ENCODE measurements around the gene ANKRD16. TPM values are rescaled to one million over a fixed set of nuclear protein-coding genes. Genes with fewer than 3 reads are reported as not detected.

The ANKRD16 gene
- total and polyA plus RNA-seq, 2 of the 8 experiments (the other 6 are each of a cell fraction or from before 2014, with no cell fraction given), result 8.2 to 12.7 TPM

- Histone ChIP-seq H3K23ac (ENCODE audit: insufficient read length) (no peak overlapping the region), H3K27ac (ENCODE audit: low read depth, low read length) (no peak overlapping the region), H3K9me3 (ENCODE audit: insufficient read depth in 2 of 2, low read depth in 1 of 2, low read length in 1 of 2) (no peaks in the 10 kb centered on the region), H3K14ac (ENCODE audit: insufficient read length) (no peak overlapping the region), H3K23me2 (ENCODE audit: low read depth, low read length) (peaks cover 4% of the 10 kb centered on the region), H4K5ac (ENCODE audit: insufficient read length, low read depth, low read length) (no peak overlapping the region), H3K4me1 (replicated peaks in 1 of 4; ENCODE audit: control insufficient read depth in 3 of 4, insufficient read depth in 4 of 4, low read length in 3 of 4) (peaks cover 0 to 3% (median 0%) of the 10 kb centered on the region in 4 experiments; a peak in 1 of 7 replicates), H3K4me2 (ENCODE audit: insufficient read depth in 1 of 2, low read depth in 2 of 2, low read length in 2 of 2) (no peak overlapping the region), H2AFZ (ENCODE audit: low read length) (no peak overlapping the region), H3K4me3 (ENCODE audit: extremely low read depth in 1 of 4, insufficient read depth in 2 of 4, low read depth in 3 of 4, low read length in 4 of 4) (no peak overlapping the region), H4K20me1 (replicated peaks in 1 of 2; ENCODE audit: control insufficient read depth in 1 of 2, insufficient read depth in 2 of 2, low read length in 2 of 2) (peaks cover 0 to 2% of the 10 kb centered on the region in 2 experiments), H3K4ac (replicated peaks; ENCODE audit: insufficient read length, low read depth, low read length) (no peak overlapping the region), H3K18ac (ENCODE audit: extremely low read depth, low read length) (no peak overlapping the region), H4K8ac (ENCODE audit: extremely low read depth, insufficient read depth, low read length) (no peak overlapping the region), H3K36me3 (ENCODE audit: control insufficient read depth in 2 of 4, insufficient read depth in 4 of 4, low read length in 3 of 4) (no peaks in the 10 kb centered on the region), H2BK12ac (ENCODE audit: low read depth, low read length) (no peak overlapping the region), H3K79me1 (ENCODE audit: low read depth, low read length) (no peaks in the 10 kb centered on the region), H2BK15ac (ENCODE audit: low read length) (no peak overlapping the region), H3K9ac (replicated peaks in 1 of 4; ENCODE audit: extremely low read depth in 1 of 4, low read depth in 3 of 4, low read length in 3 of 4) (no peak overlapping the region), H3K27me3 (replicated peaks in 1 of 4; ENCODE audit: control insufficient read depth in 3 of 4, extremely low read depth in 1 of 4, insufficient read depth in 3 of 4, low read length in 3 of 4) (no peaks in the 10 kb centered on the region), H3K79me2 (ENCODE audit: control insufficient read depth in 1 of 2, insufficient read depth in 2 of 2, low read length in 2 of 2) (peaks cover 3 to 17% of the 10 kb centered on the region in 2 experiments), H4K91ac (replicated peaks; ENCODE audit: insufficient read length, low read length) (no peak overlapping the region), H2BK20ac (ENCODE audit: low read length) (no peak overlapping the region), H2BK5ac (ENCODE audit: low read depth, low read length) (no peak overlapping the region), H3K56ac (replicated peaks; ENCODE audit: insufficient read length, low read depth, low read length) (no peak overlapping the region), H2AK5ac (ENCODE audit: low read depth, low read length) (no peak overlapping the region), H2BK120ac (replicated peaks; ENCODE audit: low read depth, low read length) (no peak overlapping the region)
- FAIRE-seq (no peak), DNase-seq (ENCODE audit: low read depth in 1 of 2, low spot score in 2 of 2) (no peak)
- ChIA-PET POLR2A (ENCODE audit: partially characterized antibody) (interaction anchor here (0.8 to 1.8 kb wide), 3 partner anchors 11 to 24 kb away, joined by 3 to 6 read pairs (median 4); no protein-coding TSS in a partner anchor), CTCF (ENCODE audit: partially characterized antibody) (interaction anchor here (0.9 kb wide), 1 partner anchor 55 kb away, joined by 3 read pairs; no protein-coding TSS in a partner anchor)
- 88% methylated on average over 4 of the region's 4 CpGs; no CpG with 5 or more reads in 1 of the 2 experiments for WGBS, 2 experiments (ENCODE audit: extremely low coverage in 1 of 2, insufficient coverage in 1 of 2, insufficient read length in 1 of 2, insufficient replicate concordance in 2 of 2, low coverage in 1 of 2, low lambda C conversion rate in 2 of 2, missing lambda C conversion rate in 1 of 2)
- TF ChIP-seq CEBPB (IDR thresholded peaks at IDR 0.05; ENCODE audit: low read depth, low read length), result no peak
- no peak for TF ChIP-seq USF2 (IDR thresholded peaks at IDR 0.05; ENCODE audit: low read length)
- no peak for TF ChIP-seq MAFK (IDR thresholded peaks at IDR 0.05; ENCODE audit: low read depth, low read length)
- no peak for TF ChIP-seq EZH2 (IDR thresholded peaks at IDR 0.05; ENCODE audit: low read depth, low read length, severe bottlenecking)
- no peak for TF ChIP-seq E2F6 (IDR thresholded peaks at IDR 0.05)
These were observed 72.2 kb downstream of the ANKRD16 start for GRCh38 chr10:5817322-5818047.
